ENCODE measurements around the gene NAXE.
"Not testable (repeated sequence)": the region's sequence is repeated elsewhere in the genome, so short reads cannot be mapped to it uniquely, and the experiment has no call there.

NAXE gene

DNA sequence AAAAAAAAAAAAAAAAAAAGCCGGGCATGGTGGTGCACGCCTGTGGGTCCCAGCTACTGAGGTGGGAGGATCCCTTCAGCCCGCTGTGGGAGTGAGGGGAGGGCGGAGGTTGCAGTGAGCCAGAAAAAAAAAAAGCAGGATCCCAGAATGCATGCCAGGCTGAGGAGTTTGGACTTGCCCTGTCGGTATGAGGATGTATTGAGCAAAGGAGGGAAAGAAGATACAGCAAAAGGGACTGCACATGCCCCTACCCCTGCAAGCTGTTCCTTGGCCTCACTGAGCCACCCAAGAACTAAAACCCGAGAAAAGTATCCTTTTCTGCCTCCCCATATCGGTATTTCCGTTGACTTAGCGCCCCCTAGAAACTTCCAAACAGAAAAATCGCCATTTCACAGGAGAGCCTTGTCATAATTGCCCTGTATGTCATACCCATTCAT is 11.0 kb downstream of the NAXE start:
- TF ChIP-seq CTCF (conservative IDR thresholded peaks at IDR 0.05; ENCODE audit: low read depth, low read length), result peak; percentile 55
- H3K4me3 ChIP-seq (ENCODE audit: low read depth, low read length), result no peak overlapping the region

DNA sequence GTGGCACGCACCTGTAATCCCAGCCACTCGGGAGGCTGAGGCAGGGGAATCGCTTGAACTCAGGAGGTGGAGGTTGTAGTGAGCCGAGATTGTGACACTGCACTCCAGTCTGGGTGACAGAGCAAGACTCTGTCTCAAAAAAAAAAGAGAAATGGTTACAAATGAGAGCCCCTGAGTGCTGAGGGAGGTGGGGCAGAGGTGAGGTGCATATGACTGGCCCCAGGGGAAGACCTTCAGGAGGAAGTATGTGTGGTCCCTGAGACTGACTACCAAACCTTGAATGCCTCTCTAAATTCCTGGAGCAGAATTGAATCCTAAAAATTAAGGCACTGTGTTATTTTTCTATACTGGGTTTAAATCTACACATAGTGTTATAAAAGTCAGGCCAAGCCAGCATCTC is 15.8 kb downstream of the NAXE start:
- not testable (repeated sequence) for H3K4me3 ChIP-seq (ENCODE audit: low read depth, low read length)

More for the DNA sequence above, 11.0 kb downstream of the NAXE start:
- DNase-seq (ENCODE audit: low read depth), result peak; percentile 42

DNA sequence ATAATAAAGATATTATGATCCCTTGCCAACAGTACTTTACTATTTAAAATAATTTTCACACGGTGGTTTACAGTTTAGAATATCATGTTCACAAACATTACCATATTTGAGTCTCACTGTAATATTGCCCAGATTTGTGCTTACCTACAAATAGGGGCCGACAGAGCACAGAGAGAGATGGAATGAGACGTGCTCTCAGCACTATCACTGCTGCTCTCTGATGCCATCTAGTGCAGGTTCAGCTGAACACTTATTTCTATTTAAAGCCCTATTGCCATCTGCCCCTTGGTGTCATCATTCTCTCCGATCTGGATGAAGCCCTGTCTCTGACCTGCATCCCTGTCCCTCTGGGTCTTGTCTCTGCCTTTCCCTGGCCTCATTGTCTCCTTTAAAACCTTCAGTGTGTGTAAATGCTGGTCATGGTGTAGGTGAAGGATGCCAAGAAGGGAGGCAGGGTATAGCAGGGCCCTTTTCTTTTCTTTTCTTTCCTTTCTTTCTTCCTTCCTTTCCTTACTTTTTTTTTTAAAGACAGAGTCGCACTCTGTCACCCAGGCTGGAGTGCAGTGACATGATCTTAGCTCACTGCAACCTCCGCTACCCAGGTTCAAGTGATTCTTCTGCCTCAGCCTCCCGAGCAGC is 16.6 kb downstream of the NAXE start:
- peak; percentile 91 for TF ChIP-seq CTCF (conservative IDR thresholded peaks at IDR 0.05; ENCODE audit: low read depth, low read length)
- no peak overlapping the region for H3K4me3 ChIP-seq (ENCODE audit: low read depth, low read length)
- DNase-seq (ENCODE audit: low read depth), result peak; percentile 86

More for the DNA sequence above, 15.8 kb downstream of the NAXE start:
- DNase-seq (ENCODE audit: low read depth), result not testable (repeated sequence)

GRCh38 chr1:156608981-156609380 is 17.4 kb downstream of the NAXE start:
- TF ChIP-seq CTCF (conservative IDR thresholded peaks at IDR 0.05; ENCODE audit: low read depth, low read length), result peak; percentile 72
- peak; percentile 40 for DNase-seq (ENCODE audit: low read depth)
- no peak overlapping the region for H3K4me3 ChIP-seq (ENCODE audit: low read depth, low read length)

DNA sequence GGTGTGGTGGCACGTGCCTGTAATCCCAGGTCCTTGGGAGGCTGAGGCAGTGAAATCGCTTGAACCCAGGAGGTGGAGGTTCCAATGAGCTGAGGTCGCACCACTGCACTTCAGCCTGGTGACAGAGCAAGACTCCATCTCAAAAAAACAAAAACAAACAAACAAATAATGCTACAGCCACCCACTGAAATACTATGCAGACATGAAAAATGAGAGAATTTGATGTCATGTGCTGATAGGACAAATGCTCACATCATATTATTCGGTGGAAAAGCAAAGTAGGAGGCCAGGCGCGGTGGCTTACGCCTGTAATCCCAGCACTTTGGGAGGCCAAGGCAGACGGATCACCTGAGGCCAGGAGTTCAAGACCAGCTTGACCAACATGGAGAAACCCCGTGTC is 18.5 kb downstream of the NAXE start:
- H3K4me3 ChIP-seq (ENCODE audit: low read depth, low read length); DNase-seq (ENCODE audit: low read depth): not testable (repeated sequence)

- no peak for TF ChIP-seq CTCF (conservative IDR thresholded peaks at IDR 0.05; ENCODE audit: low read depth, low read length)
- no peak overlapping the region for H3K4me3 ChIP-seq (ENCODE audit: low read depth, low read length)
- no peak for DNase-seq (ENCODE audit: low read depth)
Measured at GRCh38 chr1:156612666-156613065, 21.1 kb downstream of the NAXE start.

GRCh38 chr1:156615946-156616345 is 24.4 kb downstream of the NAXE start:
- DNase-seq (ENCODE audit: low read depth), result no peak
- H3K4me3 ChIP-seq (ENCODE audit: low read depth, low read length), result no peak overlapping the region
- no peak for TF ChIP-seq CTCF (conservative IDR thresholded peaks at IDR 0.05; ENCODE audit: low read depth, low read length)

DNA sequence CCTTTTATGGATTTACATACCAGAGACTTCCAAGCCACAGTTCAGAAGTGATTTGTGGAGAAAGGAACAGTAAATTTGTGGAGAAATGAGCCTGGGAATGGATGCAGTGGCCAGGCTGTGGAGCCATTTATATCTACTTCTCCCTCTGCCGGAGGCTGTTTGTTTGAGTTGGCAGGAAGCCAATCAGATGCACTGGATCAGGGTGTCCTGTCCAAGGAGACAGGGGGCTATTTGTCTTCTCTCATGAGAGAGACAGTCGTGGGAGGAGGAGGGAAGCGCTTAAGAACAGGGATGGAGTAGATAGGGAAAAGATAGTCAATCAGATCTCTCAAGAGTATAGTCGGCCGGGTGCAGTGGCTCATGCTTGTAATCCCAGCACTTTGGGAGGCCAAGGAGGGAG is 24.9 kb downstream of the NAXE start:
- DNase-seq (ENCODE audit: low read depth), result peak; percentile 73

More for the DNA sequence above, 24.9 kb downstream of the NAXE start:
- H3K4me3 ChIP-seq (ENCODE audit: low read depth, low read length), result no peak overlapping the region
- peak; percentile 35 for TF ChIP-seq CTCF (conservative IDR thresholded peaks at IDR 0.05; ENCODE audit: low read depth, low read length)

Measured in choroid plexus epithelial cell (primary cell).